HTR-8/SVneo (cell line): ENCODE measurements around the gene KSR1.

Experiments
- DNase-seq: peaks from one replicate; pipeline ENCODE4 v3.0.0; 2011; ENCODE audit warnings: low spot score, mixed read lengths; ENCODE audit not compliant: insufficient read length
- FAIRE-seq: peaks from 2 replicates; lab custom pipeline; 2011; peaks lifted over from hg19 to GRCh38; lab: Jason Lieb, UNC

Gene KSR1

DNA sequence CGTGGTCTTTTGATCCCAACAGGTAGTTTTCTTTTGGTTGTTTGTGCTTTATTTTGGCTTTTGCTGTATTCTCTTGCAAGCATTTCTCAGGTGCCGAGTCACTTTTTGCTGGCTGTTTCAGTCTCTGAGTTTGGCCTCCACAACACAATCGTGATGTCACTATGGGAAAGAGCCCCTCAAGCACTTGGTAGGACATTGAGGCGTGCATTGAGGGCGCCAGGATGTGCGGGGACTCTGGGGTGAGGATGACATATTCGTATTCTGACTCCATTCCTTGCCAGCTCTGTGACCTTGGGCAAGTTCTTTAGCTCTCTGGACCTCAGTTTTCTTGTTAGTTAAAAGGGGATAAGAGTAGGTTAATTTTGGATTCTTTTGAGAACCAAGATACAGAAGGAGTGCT, 13.0 kb downstream of the KSR1 start:
- DNase-seq: no peak
- no peak for FAIRE-seq

DNA sequence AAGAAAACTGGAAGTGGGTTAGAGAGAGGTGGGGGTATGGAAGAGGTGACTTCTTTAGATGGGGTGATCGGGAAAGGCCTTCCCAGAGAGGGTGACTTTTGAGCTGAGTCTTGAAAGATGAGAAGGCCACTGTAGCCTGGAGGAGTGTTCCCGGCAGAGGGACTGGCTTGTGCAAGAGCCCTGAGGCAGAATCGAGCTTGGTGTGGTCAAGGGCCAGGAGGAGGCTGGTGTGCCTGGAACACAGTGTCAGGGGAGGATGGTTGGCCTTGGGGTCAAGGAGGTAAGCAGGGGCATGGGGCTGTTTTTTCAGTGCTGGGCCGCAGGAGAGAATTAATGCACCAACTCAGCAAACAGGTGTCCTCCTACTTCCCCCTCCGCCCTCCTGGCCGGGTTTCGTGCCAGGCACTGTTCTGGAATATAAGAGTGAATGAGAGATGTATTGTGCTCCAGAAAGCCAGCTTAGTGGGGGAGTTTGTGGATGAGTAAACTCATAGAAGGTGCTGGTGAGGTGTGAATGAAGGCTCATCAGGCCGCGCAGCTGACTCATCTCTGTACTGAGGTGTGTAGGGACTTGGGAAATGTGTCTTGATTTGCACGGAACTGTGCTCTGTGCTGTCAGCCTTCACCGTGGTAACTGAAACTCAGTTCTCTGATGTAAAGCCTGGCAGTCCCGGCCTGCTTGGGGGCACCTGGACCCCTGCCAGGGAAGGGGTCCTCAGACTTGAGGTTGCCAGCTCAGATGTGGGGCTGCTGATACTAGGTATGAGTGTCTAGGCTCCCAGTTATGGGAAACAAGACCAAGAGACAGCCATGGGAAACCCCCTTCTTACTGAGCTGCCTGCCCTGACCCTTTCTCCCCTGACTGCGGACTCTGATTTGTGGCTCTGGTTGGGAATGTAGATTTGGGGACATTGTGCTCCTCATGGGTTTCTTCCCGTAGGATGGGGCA, 15.3 kb downstream of the KSR1 start:
- no peak for FAIRE-seq
- no peak for DNase-seq

DNA sequence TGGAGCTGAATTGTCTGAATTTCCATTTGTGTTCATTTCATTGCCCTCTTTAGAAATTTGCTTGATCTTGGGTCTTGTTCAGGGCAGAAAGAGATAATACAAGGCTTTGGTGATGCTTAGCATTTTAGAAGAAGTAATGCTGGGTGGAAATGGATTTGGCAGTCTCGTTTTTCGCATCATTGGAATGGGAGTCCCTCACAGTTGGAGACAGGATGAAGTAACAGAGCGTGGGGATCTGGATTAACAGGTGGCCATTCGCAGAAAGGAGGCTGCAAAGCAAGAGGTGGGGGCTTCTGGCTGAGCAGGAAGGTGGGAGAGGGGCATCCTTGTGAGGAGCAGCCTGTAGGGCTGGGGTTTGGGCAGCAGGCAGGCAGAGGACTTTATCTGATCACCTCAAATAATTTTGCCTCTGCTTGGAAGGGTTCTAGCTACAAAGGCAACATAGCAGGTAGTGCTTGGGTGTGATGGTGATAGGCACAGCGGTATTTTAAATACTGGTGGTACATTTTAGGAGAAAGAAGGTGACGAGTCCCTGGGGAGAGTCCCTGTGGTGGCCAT, 17.0 kb downstream of the KSR1 start:
- DNase-seq (no peak), FAIRE-seq (no peak)

DNA sequence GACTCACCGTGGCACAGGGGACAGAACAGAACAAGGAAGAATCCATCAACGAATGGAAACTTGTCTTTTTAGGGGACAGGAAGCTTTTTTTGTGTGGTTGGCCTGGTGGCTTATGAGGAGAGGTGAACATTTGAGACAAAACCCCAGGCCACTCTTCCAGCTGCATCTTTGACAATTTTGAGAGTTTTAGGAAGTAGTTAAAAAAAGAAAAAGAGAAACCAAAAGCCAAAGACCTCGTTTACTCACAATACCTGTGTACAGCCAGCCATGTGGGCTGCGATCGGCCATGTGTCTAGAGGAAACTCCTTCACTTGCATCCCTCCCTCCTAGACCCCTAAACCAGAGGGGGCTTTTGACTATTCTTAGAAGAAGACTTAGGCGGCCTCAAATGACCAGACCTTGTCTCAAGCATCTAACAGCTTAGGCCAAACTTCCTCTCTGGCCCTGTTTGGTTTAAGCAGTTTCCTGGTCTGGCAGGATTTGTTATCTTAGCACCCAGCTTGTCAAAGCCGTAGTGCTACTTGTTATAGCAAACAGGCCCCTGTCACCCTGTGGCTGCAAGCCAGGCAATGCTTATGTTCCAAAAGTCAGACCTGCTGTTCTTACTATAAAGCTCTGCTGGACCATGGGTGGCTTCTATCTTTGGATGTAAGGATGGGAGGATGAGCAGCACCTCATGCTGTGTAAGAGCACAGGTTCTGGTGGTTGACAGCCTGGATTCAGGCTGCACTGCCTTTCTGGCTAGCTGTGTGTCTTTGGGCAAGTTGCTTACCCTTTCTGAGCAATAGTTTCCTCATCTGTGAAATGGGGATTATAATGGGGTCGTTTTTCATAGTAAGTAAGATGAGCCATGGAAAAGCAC, 17.7 kb downstream of the KSR1 start:
- DNase-seq (no peak), FAIRE-seq (no peak)

DNA sequence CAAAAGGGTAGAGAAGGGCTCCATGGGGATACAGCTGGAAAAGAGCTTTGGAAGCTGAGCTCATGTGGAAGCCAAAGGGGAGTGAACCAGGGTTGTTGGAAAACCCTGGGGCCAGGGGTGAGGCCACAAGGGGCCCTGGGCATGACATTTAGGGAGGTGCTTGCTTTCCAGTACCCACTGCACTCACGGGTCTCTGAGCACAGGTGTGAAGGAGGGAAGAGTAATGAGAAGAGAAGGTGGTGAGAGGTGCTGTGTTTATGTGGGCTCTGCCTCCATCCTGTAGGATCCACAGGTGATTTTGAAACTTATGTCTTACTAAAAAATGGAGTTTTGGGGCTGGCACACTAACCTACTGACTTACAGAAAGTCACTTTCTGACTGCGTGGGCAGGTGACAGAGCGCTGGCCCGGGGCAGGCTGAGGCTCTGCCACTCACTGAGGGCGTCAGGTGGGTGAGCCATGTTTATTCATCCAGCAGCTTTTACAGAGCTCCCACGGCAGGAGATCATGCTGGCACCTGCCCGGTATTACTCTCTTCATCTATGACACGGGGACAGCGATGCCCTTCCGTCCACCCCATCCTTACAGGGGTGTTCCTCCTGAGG, 18.9 kb downstream of the KSR1 start:
- FAIRE-seq (no peak), DNase-seq (no peak)

DNA sequence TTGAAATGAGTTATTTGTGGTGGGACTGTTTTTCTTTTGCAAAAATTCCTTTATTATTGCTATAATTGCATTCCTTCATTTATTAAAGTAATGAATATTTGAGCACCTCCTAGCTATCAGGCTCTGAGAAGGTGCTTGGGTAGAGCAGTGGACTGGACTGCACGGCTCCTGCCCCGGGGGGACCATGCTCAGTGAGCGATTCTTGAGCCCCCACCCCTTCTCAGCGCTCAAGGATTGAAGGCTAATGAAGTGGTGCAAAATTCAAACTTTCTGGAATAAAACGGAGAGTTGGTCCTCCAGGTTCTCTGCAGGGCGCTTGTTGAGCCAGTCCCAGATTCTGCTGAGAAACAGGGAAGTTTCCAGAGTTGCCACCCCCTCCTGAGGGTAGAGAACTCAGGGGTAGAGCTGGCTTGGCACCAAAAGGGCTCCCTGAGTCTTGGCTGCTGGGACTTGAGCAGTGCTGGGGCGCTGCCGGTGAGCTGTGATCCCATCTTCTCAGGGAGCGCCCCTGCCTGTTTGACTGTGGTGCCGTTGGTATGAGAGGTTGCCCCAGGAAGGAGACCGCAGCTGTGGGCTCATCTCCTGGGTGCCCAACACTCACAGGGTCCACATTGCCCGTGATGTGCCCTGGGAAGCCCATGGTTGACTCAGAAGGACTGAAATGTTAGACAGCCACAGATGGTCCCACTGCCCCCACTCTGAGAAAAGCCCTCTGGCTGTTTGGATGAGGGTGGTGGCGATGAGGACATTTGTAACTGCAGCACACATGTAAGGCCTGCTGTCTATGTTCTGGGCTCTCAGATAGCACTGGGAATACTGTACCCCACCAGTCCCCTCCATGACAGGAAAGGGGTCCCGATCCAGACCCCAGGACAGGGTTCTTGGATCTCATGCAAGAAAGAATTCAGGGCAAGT, 20.0 kb downstream of the KSR1 start:
- FAIRE-seq: no peak
- DNase-seq: no peak

DNA sequence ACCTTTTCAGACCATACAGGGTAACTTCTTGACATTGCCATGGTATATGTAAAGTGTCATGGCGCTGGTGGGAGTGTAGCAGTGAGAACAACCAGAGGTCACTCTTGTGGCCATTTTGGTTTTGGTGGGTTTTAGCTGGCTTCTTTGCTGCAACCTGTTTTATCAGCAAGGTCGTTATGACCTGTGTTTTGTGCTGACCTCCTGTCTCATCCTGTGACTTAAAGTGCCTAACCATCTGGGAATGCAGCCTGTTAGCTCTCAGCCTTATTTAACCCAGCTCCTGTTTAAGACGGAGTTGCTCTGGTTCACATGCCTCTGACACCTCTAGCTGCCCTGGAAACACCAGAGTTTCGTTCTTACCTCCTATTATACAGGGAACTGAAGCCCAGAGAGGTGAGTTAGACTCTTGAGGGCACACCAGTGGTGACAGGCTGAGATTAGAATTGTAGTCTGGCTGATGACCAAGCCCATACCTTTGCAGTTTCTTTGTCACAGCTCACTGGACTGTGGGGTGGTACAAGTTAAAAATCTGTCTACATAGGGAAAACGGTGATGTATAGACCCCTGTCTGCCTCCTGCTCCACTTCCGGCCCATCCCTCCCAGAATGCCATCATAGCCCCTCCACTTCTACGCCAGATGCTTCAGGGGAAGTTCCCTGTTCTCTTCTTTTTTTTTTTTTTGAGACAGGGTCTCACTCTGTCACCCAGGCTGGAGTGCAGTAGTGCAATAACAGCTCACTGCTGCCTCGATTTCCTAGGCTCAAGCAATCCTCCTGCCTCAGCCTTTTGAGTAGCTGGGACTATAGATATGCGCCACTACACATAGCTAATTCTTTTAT, 21.0 kb downstream of the KSR1 start:
- FAIRE-seq (no peak), DNase-seq (no peak)

DNA sequence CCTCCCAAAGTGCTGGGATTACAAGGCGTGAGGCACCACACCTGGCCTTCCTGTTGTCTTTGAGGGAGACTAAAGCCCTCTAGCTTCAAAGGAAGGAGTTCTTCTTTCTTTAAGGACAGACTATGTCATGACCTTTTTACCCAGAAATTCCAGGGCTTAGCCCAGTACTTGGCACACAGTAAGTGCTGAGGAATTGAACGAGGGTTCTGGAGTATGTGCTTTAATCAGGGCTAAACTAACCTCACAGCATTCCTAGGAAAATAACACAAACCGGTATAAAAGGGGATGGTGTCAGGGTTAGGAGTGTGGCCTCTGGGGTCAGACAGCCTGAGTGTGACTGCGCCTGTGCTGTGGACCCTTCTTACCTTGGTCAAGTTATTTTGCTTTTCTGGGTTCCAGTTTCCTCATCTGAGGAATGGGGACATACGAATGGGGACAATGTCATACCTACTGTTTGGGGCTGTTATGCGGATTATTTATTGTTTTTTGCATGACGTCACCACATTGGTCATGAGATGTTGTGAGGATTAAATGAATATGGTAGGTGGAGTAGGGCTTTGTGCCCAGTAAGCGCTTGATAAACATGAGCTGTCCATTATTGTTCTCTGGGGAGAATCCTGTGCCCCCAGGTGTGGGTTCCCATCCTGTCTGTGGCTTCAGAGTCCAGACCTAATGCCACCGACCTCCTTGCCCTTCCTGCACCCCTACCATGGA, 21.9 kb downstream of the KSR1 start:
- no peak for DNase-seq
- no peak for FAIRE-seq

DNA sequence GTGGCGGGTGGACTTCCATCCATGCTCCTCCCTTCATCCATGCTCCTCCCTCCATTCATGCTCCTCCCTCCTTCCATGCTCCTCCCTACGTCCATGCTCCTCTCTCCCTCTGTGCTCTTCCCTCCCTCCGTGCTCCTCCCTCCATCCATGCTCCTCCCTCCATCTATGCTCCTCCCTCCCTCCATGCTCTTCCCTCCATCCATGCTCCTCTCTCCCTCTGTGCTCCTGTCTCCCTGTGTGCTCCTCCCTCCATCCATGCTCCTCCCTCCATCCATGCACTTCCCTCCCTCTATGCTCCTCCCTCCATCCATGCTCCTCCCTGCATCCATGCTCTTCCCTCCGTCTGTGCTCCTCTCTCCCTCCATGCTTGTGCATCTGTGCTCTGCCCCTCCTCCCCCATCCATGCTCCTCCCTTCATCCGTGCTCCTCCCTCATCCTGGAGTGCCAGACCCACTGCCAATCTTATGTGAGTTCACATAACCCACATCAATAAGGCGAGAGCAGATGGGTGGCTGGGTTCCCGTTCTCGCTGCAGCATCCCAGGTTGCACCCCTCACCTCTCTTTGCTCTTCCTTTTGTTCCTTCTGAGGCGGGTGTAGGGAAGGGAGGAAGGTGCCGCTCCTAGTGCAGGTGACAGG, 22.8 kb downstream of the KSR1 start:
- DNase-seq: no peak
- no peak for FAIRE-seq

DNA sequence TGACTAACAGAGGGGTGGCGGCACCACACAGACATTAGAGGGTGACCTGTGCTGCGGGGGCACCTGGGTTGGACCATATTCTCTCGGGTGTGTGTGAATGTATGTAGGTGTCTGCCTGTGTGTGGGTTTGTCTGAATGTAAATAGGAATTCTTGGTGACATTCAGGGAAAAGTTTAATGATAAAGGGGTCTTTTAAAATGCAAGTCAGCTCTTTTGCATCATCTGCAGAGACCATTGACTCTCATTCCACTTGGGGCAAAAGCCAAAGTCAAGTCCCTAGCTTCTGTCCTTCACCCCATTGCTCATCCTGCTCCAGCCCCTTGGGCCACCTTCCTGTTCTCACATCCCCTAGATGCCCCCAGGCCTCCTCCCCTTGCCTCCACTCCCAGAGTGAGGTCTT, 23.6 kb downstream of the KSR1 start:
- FAIRE-seq (no peak), DNase-seq (no peak)

DNA sequence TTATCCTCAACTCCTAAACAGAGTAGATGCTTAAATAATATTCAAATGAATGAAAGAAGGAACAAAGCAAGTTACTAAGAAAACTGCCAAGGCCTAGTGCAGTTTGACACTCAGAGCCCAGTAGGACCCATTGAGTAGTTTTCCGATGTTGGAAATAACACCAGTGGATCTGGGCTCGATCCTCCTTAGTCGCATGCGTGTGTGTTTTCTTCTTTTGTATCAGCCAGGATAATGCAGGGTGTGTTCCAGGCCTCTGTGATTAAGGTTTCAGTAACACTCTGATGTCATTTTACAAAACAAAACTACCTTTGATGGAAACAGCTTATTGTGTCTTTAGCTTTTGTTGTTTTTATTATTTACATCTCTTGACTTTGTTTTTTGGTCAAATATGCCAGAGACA, 24.5 kb downstream of the KSR1 start:
- FAIRE-seq (no peak), DNase-seq (no peak)

DNA sequence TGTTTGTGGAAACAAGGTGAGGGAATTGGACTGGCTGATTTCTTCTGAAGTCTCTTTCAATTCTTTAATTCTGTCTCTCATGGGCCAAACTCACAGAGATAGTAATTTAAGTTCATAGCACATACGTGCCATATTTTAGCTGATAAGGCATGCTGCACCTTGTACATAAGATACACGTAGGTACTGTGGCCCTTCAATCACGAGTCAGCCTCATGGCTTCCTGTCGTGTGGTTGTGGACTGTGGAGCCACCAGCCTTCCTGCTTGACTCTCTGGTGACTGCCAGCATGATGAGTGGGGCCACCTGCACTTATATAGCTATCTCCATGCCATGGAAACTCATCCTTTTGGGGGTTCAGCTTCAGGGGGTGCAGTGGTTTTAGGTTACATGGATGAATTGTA, 25.1 kb downstream of the KSR1 start:
- FAIRE-seq (no peak), DNase-seq (no peak)

DNA sequence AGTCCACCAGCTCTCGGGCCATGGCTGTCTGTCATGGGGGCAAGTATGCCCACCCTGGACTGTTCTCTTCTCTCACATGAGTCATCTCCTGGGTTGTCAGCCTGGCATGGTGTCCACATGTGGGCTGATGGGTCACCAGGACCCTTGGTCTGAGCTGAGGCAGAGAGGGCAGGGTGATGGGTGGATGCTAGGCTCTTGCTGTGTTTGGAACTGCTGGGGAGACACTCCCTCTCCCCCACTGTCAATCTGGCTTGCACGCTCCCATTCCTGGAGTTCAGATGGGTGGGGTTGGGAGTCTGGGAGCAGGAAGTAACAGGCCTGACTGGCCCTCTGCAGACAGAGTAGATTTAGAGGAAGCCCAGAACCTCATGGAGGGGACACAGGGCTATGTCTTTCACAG, 28.9 kb downstream of the KSR1 start:
- no peak for FAIRE-seq
- no peak for DNase-seq

DNA sequence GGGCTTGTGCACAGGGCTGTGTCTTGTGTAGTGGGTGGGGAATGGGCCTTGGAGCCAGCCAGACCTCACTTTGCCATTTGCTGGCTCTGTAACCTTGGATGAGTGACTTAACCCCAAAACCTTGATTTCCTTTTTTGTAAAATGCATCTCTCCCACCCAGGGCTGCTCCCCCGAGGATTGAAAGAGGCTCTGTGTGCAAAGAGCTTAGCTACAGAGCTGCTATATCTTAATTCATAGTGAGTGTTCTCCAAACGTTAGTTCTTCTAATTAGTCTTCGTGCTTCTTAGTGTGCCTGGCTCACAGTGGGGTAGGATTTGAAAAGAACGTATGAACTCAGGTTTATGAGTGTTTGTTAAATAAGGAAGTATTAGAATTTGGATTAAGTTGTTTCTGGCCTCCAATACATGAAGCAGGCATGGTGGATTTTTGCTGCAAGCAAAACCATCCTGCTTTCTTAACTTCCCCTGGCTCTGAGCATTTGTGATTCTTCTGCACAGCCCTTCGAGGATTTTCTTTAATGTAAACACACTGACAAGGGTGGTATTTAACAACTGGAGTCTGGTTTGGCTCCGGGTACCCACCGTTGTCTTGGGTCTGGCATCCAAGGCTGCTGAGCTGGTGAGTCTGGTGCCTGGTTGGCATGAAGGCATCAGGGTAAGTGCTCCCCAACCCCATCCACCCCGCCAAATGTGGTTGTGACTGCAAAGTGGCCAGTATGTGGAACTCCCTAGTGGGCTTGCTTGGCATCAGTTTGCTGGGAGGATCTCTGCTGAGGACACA, 29.7 kb downstream of the KSR1 start:
- FAIRE-seq (no peak), DNase-seq (no peak)

DNA sequence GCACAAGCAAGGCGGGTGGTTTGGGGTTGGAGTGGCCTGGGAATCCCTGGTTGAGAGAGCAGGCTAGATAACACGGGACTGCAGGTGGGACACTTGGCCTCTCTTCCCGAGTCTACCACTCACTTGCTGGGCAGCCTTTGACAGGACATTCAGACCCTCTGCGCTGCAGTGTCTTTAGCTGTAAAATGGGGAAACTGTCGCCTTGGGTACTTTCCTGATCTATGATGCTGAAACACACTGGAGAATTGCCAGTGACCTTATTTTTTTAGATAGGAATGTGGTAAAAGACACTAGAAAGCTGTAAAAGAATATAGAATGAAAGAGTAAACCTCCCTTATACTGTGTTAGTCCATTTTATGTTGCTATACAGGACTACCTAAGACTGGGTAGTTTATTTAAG, 30.5 kb downstream of the KSR1 start:
- FAIRE-seq (no peak), DNase-seq (no peak)

DNA sequence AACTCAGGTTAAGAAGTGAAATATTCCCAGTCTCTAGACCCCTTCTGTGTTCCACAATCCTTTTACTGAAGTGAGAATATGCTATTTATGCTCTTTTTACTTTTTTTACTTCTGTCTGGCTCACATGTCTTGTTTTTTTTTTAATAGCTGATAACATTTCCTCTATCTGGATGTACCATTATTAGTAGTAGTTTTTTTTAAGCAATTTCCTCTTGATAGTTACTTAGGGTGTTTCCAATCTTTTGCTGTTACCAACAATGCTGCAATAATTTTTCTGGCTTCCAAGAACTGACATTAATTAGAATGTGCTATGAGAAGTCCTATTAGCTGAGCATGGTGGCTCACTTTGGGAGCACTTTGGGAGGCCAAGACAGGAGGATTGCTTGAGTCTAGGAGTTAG, 32.0 kb downstream of the KSR1 start:
- no peak for FAIRE-seq
- DNase-seq: no peak
